HCT116 (cell line): ENCODE results near the gene CCDC142. TPM values are rescaled to one million over a fixed set of nuclear protein-coding genes. Genes with fewer than 3 reads are reported as not detected.

Source experiments
- ATAC-seq: fragments of 200-7000 bp; cut with Tn5 transposase; 2 replicates; pipeline ENCODE4 v1.9.1; 2020; ENCODE audit warnings: mild to moderate bottlenecking, moderate library complexity
- BruUV-seq: library from RNA; stranded (reverse); fragments of 400-500 nt; replicated peaks from 2 replicates; lab custom pipeline; 2021; lab: Mats Ljungman, UMichigan
- CTCF ChIA-PET: fragments of 300-600 bp; sonication (Branson Sonifier 250); formaldehyde crosslinking; loops from one replicate; lab custom pipeline; 2021; ENCODE audit warnings: antibody characterized with exemption; lab: Charles Lee
- POLR2A ChIA-PET: fragments of 300-600, 350-600 bp; sonication (Branson Sonifier 250); formaldehyde crosslinking; loops from one replicate; lab custom pipeline; 2021; ENCODE audit warnings: antibody characterized with exemption; lab: Charles Lee
- RAD21 ChIA-PET, 2 experiments: fragments of 300-600 bp; sonication (Branson Sonifier 250); formaldehyde crosslinking; loops; one replicate each; lab custom pipeline; 2023; ENCODE audit warnings: low total read pairs in 2 of 2; ENCODE audit not compliant: uncharacterized antibody in 2 of 2, unreplicated experiment in 2 of 2, low non-redundant PET in 1 of 2; lab: Charles Lee
- DNase-seq: peaks from one replicate; pipeline ENCODE4 v3.0.0-alpha.2; 2010; ENCODE audit warnings: low read depth, low spot score
- H2AFZ ChIP-seq: fragments of 200-600 bp; shearing (Covaris generic), sonication (generic); 2 replicates; pipeline ENCODE4 v1.6.1; 2017; ENCODE audit warnings: low read depth, mixed run types, mixed read lengths, antibody characterized with exemption, low read length; ENCODE audit not compliant: poor library complexity, severe bottlenecking
- H3K27ac ChIP-seq: 2 replicates; pipeline ENCODE4 v1.5.1; 2012; ENCODE audit warnings: low read depth, low read length
- H3K27me3 ChIP-seq: fragments of 200-600 bp; sonication (generic); 2 replicates; pipeline ENCODE4 v1.6.1; 2016; ENCODE audit warnings: mixed run types, low read length, mixed read lengths; ENCODE audit not compliant: insufficient read depth
- H3K36me3 ChIP-seq, 2 experiments: fragments of 200-500 bp in 1 of 2; fragments of 200-600 bp in 1 of 2; sonication (Bioruptor generic) in 1 of 2; sonication (generic) in 1 of 2; 2 replicates each; pipeline versions ENCODE4 v1.5.1 to v1.6.1; 2014 to 2016; ENCODE audit warnings: low read length in 2 of 2, inconsistent platforms in 1 of 2, mixed read lengths in 1 of 2, mixed run types in 1 of 2; ENCODE audit not compliant: insufficient read depth in 2 of 2, control insufficient read depth in 1 of 2
- H3K4me1 ChIP-seq, 2 experiments: fragments of 200-600 bp in 1 of 2; sonication (generic) in 1 of 2; 2 replicates each; pipeline versions ENCODE4 v1.5.1 to v1.6.1; 2012 to 2017; ENCODE audit warnings: low read length in 2 of 2, inconsistent platforms in 1 of 2, mild to moderate bottlenecking in 1 of 2, mixed read lengths in 1 of 2, mixed run types in 1 of 2, moderate library complexity in 1 of 2; ENCODE audit not compliant: insufficient read depth in 2 of 2, control insufficient read depth in 1 of 2
- H3K4me2 ChIP-seq: fragments of 200-600 bp; sonication (generic); 2 replicates; pipeline ENCODE4 v1.6.1; 2017; ENCODE audit warnings: mixed run types, low read length, mixed read lengths
- H3K4me3 ChIP-seq, 2 experiments: fragments of 200-600 bp in 1 of 2; sonication (generic) in 1 of 2; replicated peaks in 1 of 2; 2 replicates each; pipeline ENCODE4 v1.5.1; 2011 to 2016; ENCODE audit warnings: low read length in 2 of 2, control low read depth in 1 of 2, low read depth in 1 of 2, mild to moderate bottlenecking in 1 of 2, mixed read lengths in 1 of 2, mixed run types in 1 of 2
- H3K79me2 ChIP-seq: fragments of 200-600 bp; sonication (generic); 2 replicates; pipeline ENCODE4 v1.6.1; 2017; ENCODE audit warnings: mild to moderate bottlenecking, mixed run types, low read length, moderate library complexity, mixed read lengths; ENCODE audit not compliant: insufficient read depth
- H3K9ac ChIP-seq: fragments of 200-600 bp; sonication (generic); 2 replicates; pipeline ENCODE4 v1.6.1; 2016; ENCODE audit warnings: low read length, mixed read lengths
- H3K9me2 ChIP-seq: fragments of 200-600 bp; sonication (generic), shearing (Covaris generic); 2 replicates; pipeline ENCODE4 v1.6.1; 2017; ENCODE audit warnings: mixed run types, mild to moderate bottlenecking, moderate library complexity; ENCODE audit not compliant: insufficient read depth
- H3K9me3 ChIP-seq, 2 experiments: fragments of 200-500 bp in 1 of 2; fragments of 200-600 bp in 1 of 2; sonication (Bioruptor generic) in 1 of 2; sonication (generic) in 1 of 2; 2 replicates each; pipeline ENCODE4 v1.6.1; 2014 to 2017; ENCODE audit warnings: low read length in 2 of 2, mixed read lengths in 2 of 2, inconsistent platforms in 1 of 2, low read depth in 1 of 2, mild to moderate bottlenecking in 1 of 2, mixed run types in 1 of 2, moderate library complexity in 1 of 2; ENCODE audit not compliant: control insufficient read depth in 1 of 2, insufficient read depth in 1 of 2
- H4K20me1 ChIP-seq: fragments of 200-600 bp; sonication (generic), shearing (Covaris generic); 2 replicates; pipeline ENCODE4 v1.6.1; 2017; ENCODE audit warnings: mixed run types, mild to moderate bottlenecking, moderate library complexity; ENCODE audit not compliant: insufficient read depth
- EZH2phosphoT487 ChIP-seq: fragments of 200-600 bp; IDR thresholded peaks from 2 replicates; pipeline ENCODE4 v1.6.1; 2018; ENCODE audit warnings: antibody characterized with exemption, borderline replicate concordance
- JUND ChIP-seq: IDR thresholded peaks from 2 replicates; pipeline ENCODE4 v1.6.1; 2012
- POLR2AphosphoS5 ChIP-seq: IDR thresholded peaks from 2 replicates; pipeline ENCODE4 v1.6.1; 2011; ENCODE audit warnings: mild to moderate bottlenecking, low read depth, low read length, moderate library complexity
- RAD21 ChIP-seq: IDR thresholded peaks from 2 replicates; pipeline ENCODE4 v1.6.1; 2012; ENCODE audit warnings: low read depth, mild to moderate bottlenecking
- REST ChIP-seq: IDR thresholded peaks from 2 replicates; pipeline ENCODE4 v1.6.1; 2012; ENCODE audit warnings: low read depth
- SIN3A ChIP-seq: IDR thresholded peaks from 2 replicates; pipeline ENCODE4 v1.6.1; 2012; ENCODE audit warnings: low read depth
- SP1 ChIP-seq: IDR thresholded peaks from 2 replicates; pipeline ENCODE4 v1.6.1; 2012; ENCODE audit warnings: low read depth
- SRF ChIP-seq: IDR thresholded peaks from 2 replicates; pipeline ENCODE4 v1.6.1; 2012; ENCODE audit warnings: low read depth
- YY1 ChIP-seq: IDR thresholded peaks from 2 replicates; pipeline ENCODE4 v1.6.1; 2011; ENCODE audit warnings: low read length, low read depth, moderate library complexity, mild to moderate bottlenecking; ENCODE audit not compliant: insufficient replicate concordance; ENCODE audit errors: extremely low read depth
- ZFX ChIP-seq: fragments of 450-650 bp; IDR thresholded peaks from 2 replicates; pipeline ENCODE4 v1.6.1; 2017
- intact Hi-C: fragments of 100-400 bp; cut with micrococcal nuclease; formaldehyde crosslinking; loops from 2 replicates; pipeline ENCODE4 v1.10.0; 2022
- total RNA-seq: library from RNA; stranded (reverse); gene quantifications from one replicate; pipeline ENCODE4 v1.2.1, GENCODE V29; 2021; ENCODE audit not compliant: unreplicated experiment

CCDC142 gene
- total RNA-seq, 1 experiment from 2014 or later = 15.0 TPM

- H4K20me1 ChIP-seq = no peaks in the 10 kb centered on the region
- RAD21 ChIA-PET = no interaction called here
- no peak overlapping the region for H3K4me2 ChIP-seq
- POLR2A ChIA-PET = no interaction called here
- H3K9ac ChIP-seq = no peak overlapping the region
- no peak for ATAC-seq
- no peak overlapping the region for H3K27ac ChIP-seq
- no peaks in the 10 kb centered on the region for H3K9me3 ChIP-seq
- no peak overlapping the region for H2AFZ ChIP-seq
- no peaks in the 10 kb centered on the region for H3K9me2 ChIP-seq
- intact Hi-C loops = no loop called here
- no peaks in the 10 kb centered on the region for H3K79me2 ChIP-seq
- no peaks in the 10 kb centered on the region for H3K27me3 ChIP-seq
- CTCF ChIA-PET = no interaction called here
- TF ChIP-seq REST (no peak), SIN3A (peak; percentile 30; the same call in 1 of the 2 replicates), ZFX (no peak), JUND (0 out of 2 replicates have a peak, but pooled peaks have one; percentile 27)
- TF ChIP-seq, all 23 proteins: peak for 2
- Histone ChIP-seq H3K4me1 (peaks cover 0 to 34% of the 10 kb centered on the region in 2 experiments; a peak in 3 of 4 replicates), H3K36me3 (peaks cover 28 to 46% of the 10 kb centered on the region in 2 experiments), H3K4me3 (no peak overlapping the region)
- no TSS peak for BruUV-seq
- no peak for DNase-seq
Measured at GRCh38 chr2:74425523-74425922, 57.3 kb downstream of the CCDC142 start.

- Histone ChIP-seq H3K9me2 (no peaks in the 10 kb centered on the region), H3K27ac (no peak overlapping the region), H3K4me3 (no peak overlapping the region), H3K4me1 (peaks cover 0 to 36% of the 10 kb centered on the region in 2 experiments; a peak in 3 of 4 replicates), H2AFZ (no peak overlapping the region), H3K9me3 (no peaks in the 10 kb centered on the region), H3K4me2 (no peak overlapping the region), H3K27me3 (no peaks in the 10 kb centered on the region), H4K20me1 (no peaks in the 10 kb centered on the region), H3K9ac (no peak overlapping the region), H3K36me3 (peaks cover 28 to 41% of the 10 kb centered on the region in 2 experiments), H3K79me2 (no peaks in the 10 kb centered on the region)
- CTCF ChIA-PET = no interaction called here
- intact Hi-C loops = no loop called here
- ATAC-seq (no peak), DNase-seq (no peak)
- no peak for TF ChIP-seq SIN3A
- TF ChIP-seq RAD21 = no peak
- no peak for TF ChIP-seq EZH2phosphoT487
- TF ChIP-seq SP1 = no peak
- TF ChIP-seq POLR2AphosphoS5 = 0 out of 2 replicates have a peak, but pooled peaks have one; percentile 26
- no peak for TF ChIP-seq SRF
- TF ChIP-seq YY1 = no peak
- POLR2A ChIA-PET = no interaction called here
- RAD21 ChIA-PET = no interaction called here
- BruUV-seq = no TSS peak
Measured at GRCh38 chr2:74424995-74425406, 57.8 kb downstream of the CCDC142 start.
